ENCODE measurements around the gene ARID1B. TPM values are rescaled to one million over a fixed set of nuclear protein-coding genes. Genes with fewer than 3 reads are reported as not detected.

ARID1B gene
- total RNA-seq, 1 donor from 2014 or later: 59.3 TPM

DNA sequence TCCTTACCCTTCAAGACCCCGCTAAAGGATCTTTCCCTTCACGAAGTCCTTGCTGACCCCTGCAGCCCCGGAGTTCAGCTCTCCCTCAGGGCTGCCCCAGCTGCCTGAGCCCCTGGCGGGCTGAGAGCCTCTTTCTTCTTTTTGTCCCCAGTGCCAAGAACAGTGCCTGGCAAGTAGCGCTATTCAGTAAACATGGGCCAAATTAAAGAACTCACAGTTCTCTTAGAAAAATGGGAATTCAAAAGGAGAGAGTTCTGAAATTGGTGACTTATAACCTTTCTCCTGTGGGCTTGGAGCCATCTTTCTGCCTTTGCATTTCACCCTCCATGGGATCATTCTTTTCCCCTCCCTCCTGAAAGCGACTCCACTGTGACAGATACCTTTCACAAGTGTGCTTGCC, 318.9 kb downstream of the ARID1B start:
- Mint-ChIP-seq H3K27me3 (ENCODE audit: low read depth) (no peaks in the 10 kb centered on the region), H3K4me1 (ENCODE audit: low read depth) (peaks cover 6% of the 10 kb centered on the region), H3K4me3 (ENCODE audit: unreplicated experiment) (no peak overlapping the region), H3K36me3 (ENCODE audit: low read depth) (peaks cover 4% of the 10 kb centered on the region), H3K27ac (ENCODE audit: unreplicated experiment) (no peak overlapping the region), H3K9me3 (ENCODE audit: low read depth) (no peaks in the 10 kb centered on the region)
- no peak for DNase-seq (ENCODE audit: low spot score)
- TF ChIP-seq, protein P1, sequence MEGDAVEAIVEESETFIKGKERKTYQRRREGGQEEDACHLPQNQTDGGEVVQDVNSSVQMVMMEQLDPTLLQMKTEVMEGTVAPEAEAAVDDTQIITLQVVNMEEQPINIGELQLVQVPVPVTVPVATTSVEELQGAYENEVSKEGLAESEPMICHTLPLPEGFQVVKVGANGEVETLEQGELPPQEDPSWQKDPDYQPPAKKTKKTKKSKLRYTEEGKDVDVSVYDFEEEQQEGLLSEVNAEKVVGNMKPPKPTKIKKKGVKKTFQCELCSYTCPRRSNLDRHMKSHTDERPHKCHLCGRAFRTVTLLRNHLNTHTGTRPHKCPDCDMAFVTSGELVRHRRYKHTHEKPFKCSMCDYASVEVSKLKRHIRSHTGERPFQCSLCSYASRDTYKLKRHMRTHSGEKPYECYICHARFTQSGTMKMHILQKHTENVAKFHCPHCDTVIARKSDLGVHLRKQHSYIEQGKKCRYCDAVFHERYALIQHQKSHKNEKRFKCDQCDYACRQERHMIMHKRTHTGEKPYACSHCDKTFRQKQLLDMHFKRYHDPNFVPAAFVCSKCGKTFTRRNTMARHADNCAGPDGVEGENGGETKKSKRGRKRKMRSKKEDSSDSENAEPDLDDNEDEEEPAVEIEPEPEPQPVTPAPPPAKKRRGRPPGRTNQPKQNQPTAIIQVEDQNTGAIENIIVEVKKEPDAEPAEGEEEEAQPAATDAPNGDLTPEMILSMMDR (IDR thresholded peaks at IDR 0.05): no peak

DNA sequence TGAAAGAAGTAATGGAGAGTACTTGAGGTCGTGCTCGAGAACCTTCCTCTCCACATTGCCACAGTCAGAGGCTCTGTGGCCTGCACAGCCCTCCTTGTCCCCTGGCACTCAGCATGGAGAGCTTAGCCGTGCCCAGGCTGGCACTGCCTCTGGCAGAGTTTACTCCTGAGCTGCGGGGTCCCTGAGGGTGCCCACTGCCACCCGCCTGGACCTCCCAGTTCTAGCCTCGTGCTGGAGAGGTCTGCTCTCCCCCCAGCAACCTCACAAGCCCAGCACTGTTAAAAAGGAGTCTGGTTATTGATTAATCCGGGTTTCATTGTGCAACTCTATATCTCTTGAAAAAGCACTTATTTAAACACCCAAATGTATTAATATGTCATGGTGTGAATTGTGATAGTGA, 319.3 kb downstream of the ARID1B start:
- H3K27ac Mint-ChIP-seq (ENCODE audit: unreplicated experiment): no peak overlapping the region

DNA sequence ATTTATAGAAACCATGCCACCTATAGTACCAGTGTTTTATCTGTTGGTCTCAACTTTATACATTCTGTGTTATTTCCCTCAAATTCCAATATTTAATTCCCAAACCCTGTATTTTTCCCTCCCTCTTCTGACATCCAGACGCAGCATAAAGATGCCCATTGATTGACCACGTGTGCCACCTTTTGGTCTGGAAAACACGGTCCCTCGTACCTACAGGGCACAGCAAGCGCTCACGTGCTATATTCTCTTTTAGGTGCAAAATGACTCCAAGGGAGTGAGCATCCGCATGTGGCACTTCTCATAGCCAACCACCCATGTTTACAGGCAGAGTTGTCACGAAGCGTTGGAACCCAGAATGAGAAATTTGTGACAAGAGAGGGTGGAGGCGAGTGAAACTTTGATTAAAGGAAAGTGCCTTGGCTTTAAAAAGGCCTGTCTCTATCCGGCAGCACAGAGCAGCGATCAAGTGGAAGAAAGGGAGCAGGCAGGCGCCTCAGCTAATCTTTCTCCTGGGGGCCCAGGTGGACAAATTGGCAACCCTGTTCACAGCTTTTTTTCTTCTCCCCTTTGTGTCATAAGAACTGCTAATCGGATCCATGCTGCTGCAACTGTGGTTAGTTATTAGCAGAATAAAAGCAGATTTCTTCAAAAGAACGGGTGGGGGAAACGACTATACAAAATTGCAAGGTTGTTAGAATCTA, 320.2 kb downstream of the ARID1B start:
- Mint-ChIP-seq H3K4me3 (ENCODE audit: unreplicated experiment) (no peak overlapping the region), H3K9me3 (ENCODE audit: low read depth) (no peaks in the 10 kb centered on the region), H3K36me3 (ENCODE audit: low read depth) (peaks cover 4% of the 10 kb centered on the region), H3K27me3 (ENCODE audit: low read depth) (no peaks in the 10 kb centered on the region), H3K27ac (ENCODE audit: unreplicated experiment) (no peak overlapping the region), H3K4me1 (ENCODE audit: low read depth) (peaks cover 6% of the 10 kb centered on the region)
- TF ChIP-seq, protein P1 (IDR thresholded peaks at IDR 0.05): no peak
- no peak for DNase-seq (ENCODE audit: low spot score)

More for the DNA sequence above, 319.3 kb downstream of the ARID1B start:
- Mint-ChIP-seq H3K36me3 (ENCODE audit: low read depth) (peaks cover 4% of the 10 kb centered on the region), H3K9me3 (ENCODE audit: low read depth) (no peaks in the 10 kb centered on the region), H3K4me3 (ENCODE audit: unreplicated experiment) (no peak overlapping the region), H3K27me3 (ENCODE audit: low read depth) (no peaks in the 10 kb centered on the region), H3K4me1 (ENCODE audit: low read depth) (peaks cover 6% of the 10 kb centered on the region)
- no peak for DNase-seq (ENCODE audit: low spot score)
- TF ChIP-seq, protein P1 (IDR thresholded peaks at IDR 0.05): no peak

DNA sequence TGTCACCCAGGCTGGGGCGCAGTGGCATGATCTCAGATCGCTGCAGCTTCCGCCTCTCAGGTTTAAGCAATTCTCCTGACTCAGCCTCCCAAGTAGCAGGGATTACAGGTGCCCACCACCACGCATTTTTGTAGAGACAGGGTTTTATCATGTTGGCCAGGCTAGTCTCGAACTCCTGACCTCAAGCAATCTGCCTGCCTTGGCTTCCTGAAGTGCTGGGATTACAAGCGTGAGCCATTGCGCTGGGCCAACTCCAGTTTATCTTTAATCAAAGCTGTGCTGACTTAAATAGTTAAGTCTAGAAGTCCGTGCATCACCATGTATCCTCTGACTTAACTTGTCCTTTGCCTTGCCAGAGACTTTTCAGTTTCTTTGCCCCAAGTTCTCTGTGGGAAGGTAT, 321.8 kb downstream of the ARID1B start:
- DNase-seq (ENCODE audit: low spot score): no peak
- no peaks in the 10 kb centered on the region for H3K4me1 Mint-ChIP-seq (ENCODE audit: low read depth)
- TF ChIP-seq, protein P1 (IDR thresholded peaks at IDR 0.05): no peak
- H3K9me3 Mint-ChIP-seq (ENCODE audit: low read depth): no peaks in the 10 kb centered on the region
- H3K27me3 Mint-ChIP-seq (ENCODE audit: low read depth): no peaks in the 10 kb centered on the region
- H3K36me3 Mint-ChIP-seq (ENCODE audit: low read depth): peaks cover 4% of the 10 kb centered on the region
- H3K27ac Mint-ChIP-seq (ENCODE audit: unreplicated experiment): no peak overlapping the region
- no peak overlapping the region for H3K4me3 Mint-ChIP-seq (ENCODE audit: unreplicated experiment)

DNA sequence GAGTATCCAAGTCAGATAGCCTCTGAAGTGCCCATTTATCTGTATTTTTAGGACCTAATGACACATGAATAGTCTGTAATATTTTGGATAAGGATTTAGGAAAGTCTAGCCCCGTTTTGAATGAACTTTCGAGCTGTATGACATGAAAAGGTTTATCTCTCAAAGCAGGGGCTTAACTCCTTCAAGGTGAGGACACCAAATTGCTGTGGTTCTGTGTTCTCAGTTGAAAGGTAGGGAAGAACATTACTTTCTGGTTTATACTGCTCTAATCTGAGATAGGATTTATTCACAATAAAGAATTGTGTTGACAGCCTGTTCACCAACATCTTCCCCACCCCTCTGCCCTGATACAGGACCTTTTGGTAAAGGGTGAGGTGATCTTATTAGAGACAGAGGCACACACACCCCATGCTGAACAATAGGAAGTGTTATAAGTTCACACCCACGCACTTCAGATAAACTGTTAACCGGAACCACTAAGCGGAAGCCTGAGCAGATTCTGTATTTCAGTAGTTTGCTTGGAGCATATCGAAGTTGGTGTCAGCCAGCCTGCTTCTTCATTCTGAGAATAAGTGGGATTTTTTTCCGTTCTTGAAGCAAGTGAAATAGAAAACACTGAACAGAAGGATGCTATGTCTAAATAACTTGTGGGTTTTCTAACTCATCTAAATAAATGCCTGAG, 322.9 kb downstream of the ARID1B start:
- H3K27me3 Mint-ChIP-seq (ENCODE audit: low read depth): no peaks in the 10 kb centered on the region
- peaks cover 3% of the 10 kb centered on the region for H3K36me3 Mint-ChIP-seq (ENCODE audit: low read depth)
- H3K9me3 Mint-ChIP-seq (ENCODE audit: low read depth): no peaks in the 10 kb centered on the region
- no peaks in the 10 kb centered on the region for H3K4me1 Mint-ChIP-seq (ENCODE audit: low read depth)
- H3K4me3 Mint-ChIP-seq (ENCODE audit: unreplicated experiment): no peak overlapping the region
- TF ChIP-seq, protein P1 (IDR thresholded peaks at IDR 0.05): no peak
- no peak overlapping the region for H3K27ac Mint-ChIP-seq (ENCODE audit: unreplicated experiment)
- DNase-seq (ENCODE audit: low spot score): no peak

All from chondrocyte (in vitro differentiated cells).